H1 (cell line): ENCODE data around the gene ARHGAP27. TPM values are rescaled to one million over a fixed set of nuclear protein-coding genes. Genes with fewer than 3 reads are reported as not detected.

Experiments used
- CTCF ChIA-PET: fragments of 300-600 bp; sonication (Branson Sonifier 250); formaldehyde crosslinking; loops from one replicate; lab custom pipeline; 2021; ENCODE audit not compliant: partially characterized antibody; lab: Charles Lee
- POLR2A ChIA-PET: fragments of 300-600 bp; sonication (Branson Sonifier 250); formaldehyde crosslinking; loops from one replicate; lab custom pipeline; 2021; ENCODE audit warnings: inconsistent platforms; ENCODE audit not compliant: partially characterized antibody; lab: Charles Lee
- DNase-seq, 2 experiments: peaks; one replicate each; pipeline versions ENCODE4 v3.0.0 to v3.0.0-alpha.2; 2010 to 2022; ENCODE audit warnings: low spot score in 2 of 2, low read depth in 1 of 2, mixed read lengths in 1 of 2
- FAIRE-seq: peaks from 2 replicates; lab custom pipeline; 2011; peaks lifted over from hg19 to GRCh38; lab: Jason Lieb, UNC
- H2AFZ ChIP-seq: 2 replicates; pipeline ENCODE4 v1.8.1; 2012; ENCODE audit warnings: low read length, inconsistent platforms
- H2AK5ac ChIP-seq: 2 replicates; pipeline ENCODE4 v1.6.1; 2013; ENCODE audit warnings: low read depth, low read length
- H2BK120ac ChIP-seq: replicated peaks from 2 replicates; pipeline ENCODE3; 2013; ENCODE audit warnings: low read depth, low read length, inconsistent platforms
- H2BK12ac ChIP-seq: 2 replicates; pipeline ENCODE4 v1.6.1; 2013; ENCODE audit warnings: low read depth, low read length
- H2BK15ac ChIP-seq: 2 replicates; pipeline ENCODE4 v1.6.1; 2013; ENCODE audit warnings: low read length
- H2BK20ac ChIP-seq: 2 replicates; pipeline ENCODE4 v1.6.1; 2013; ENCODE audit warnings: low read length
- H2BK5ac ChIP-seq: 2 replicates; pipeline ENCODE4 v1.6.1; 2013; ENCODE audit warnings: low read depth, low read length
- H3K14ac ChIP-seq: 2 replicates; pipeline ENCODE4 v1.6.1; 2013; ENCODE audit warnings: inconsistent platforms; ENCODE audit not compliant: insufficient read length
- H3K18ac ChIP-seq: 2 replicates; pipeline ENCODE4 v1.6.1; 2013; ENCODE audit warnings: low read length; ENCODE audit errors: extremely low read depth
- H3K23ac ChIP-seq: 2 replicates; pipeline ENCODE4 v1.6.1; 2013; ENCODE audit warnings: inconsistent platforms; ENCODE audit not compliant: insufficient read length
- H3K23me2 ChIP-seq: 2 replicates; pipeline ENCODE4 v1.6.1; 2013; ENCODE audit warnings: low read depth, low read length
- H3K27ac ChIP-seq: 2 replicates; pipeline ENCODE4 v1.6.1; 2011; ENCODE audit warnings: low read depth, low read length, inconsistent platforms
- H3K27me3 ChIP-seq, 4 experiments: replicated peaks in 1 of 4; 1 replicate in 1 of 4; 2 replicates in 3 of 4; pipeline versions ENCODE4 v1.6.1 to v1.8.1; 2011 to 2013; ENCODE audit warnings: low read length in 3 of 4, mild to moderate bottlenecking in 3 of 4, inconsistent platforms in 2 of 4, mixed read lengths in 2 of 4, moderate library complexity in 1 of 4; ENCODE audit not compliant: control insufficient read depth in 3 of 4, insufficient read depth in 3 of 4; ENCODE audit errors: extremely low read depth in 1 of 4
- H3K36me3 ChIP-seq, 4 experiments: 2 replicates each; pipeline versions ENCODE4 v1.6.1 to v1.8.1; 2011 to 2013; ENCODE audit warnings: mild to moderate bottlenecking in 4 of 4, low read length in 3 of 4, moderate library complexity in 2 of 4, control low read depth in 1 of 4, inconsistent platforms in 1 of 4; ENCODE audit not compliant: insufficient read depth in 4 of 4, control insufficient read depth in 2 of 4
- H3K4ac ChIP-seq: replicated peaks from 2 replicates; pipeline ENCODE3; 2013; ENCODE audit warnings: low read length, low read depth, mixed read lengths, inconsistent platforms; ENCODE audit not compliant: insufficient read length
- H3K4me1 ChIP-seq, 4 experiments: replicated peaks in 1 of 4; 1 replicate in 1 of 4; 2 replicates in 3 of 4; pipeline versions ENCODE4 v1.6.1 to v1.8.1; 2011 to 2013; ENCODE audit warnings: low read length in 3 of 4, inconsistent platforms in 2 of 4, mixed read lengths in 1 of 4; ENCODE audit not compliant: insufficient read depth in 4 of 4, control insufficient read depth in 3 of 4
- H3K4me2 ChIP-seq, 2 experiments: 2 replicates each; pipeline versions ENCODE4 v1.6.1 to v1.8.1; 2011 to 2013; ENCODE audit warnings: low read depth in 2 of 2, low read length in 2 of 2, control low read depth in 1 of 2, inconsistent platforms in 1 of 2, mild to moderate bottlenecking in 1 of 2; ENCODE audit not compliant: insufficient read depth in 1 of 2
- H3K4me3 ChIP-seq, 4 experiments: fragments of 200-600, 300-600 bp in 1 of 4; sonication (generic), shearing (Covaris generic), sonication (Bioruptor Twin) in 1 of 4; 2 replicates each; pipeline versions ENCODE4 v1.5.1 to v1.8.1; 2011 to 2016; ENCODE audit warnings: low read length in 4 of 4, low read depth in 3 of 4, control low read depth in 2 of 4, inconsistent platforms in 2 of 4, mild to moderate bottlenecking in 2 of 4, mixed read lengths in 1 of 4, moderate library complexity in 1 of 4; ENCODE audit not compliant: insufficient read depth in 2 of 4; ENCODE audit errors: extremely low read depth in 1 of 4
- H3K56ac ChIP-seq: replicated peaks from 2 replicates; pipeline ENCODE3; 2013; ENCODE audit warnings: low read depth, mild to moderate bottlenecking, mixed read lengths, low read length, inconsistent platforms; ENCODE audit not compliant: insufficient read length
- H3K79me1 ChIP-seq: 2 replicates; pipeline ENCODE4 v1.6.1; 2013; ENCODE audit warnings: low read depth, low read length, control low read depth
- H3K79me2 ChIP-seq, 2 experiments: 2 replicates each; pipeline versions ENCODE4 v1.6.1 to v1.8.1; 2012 to 2013; ENCODE audit warnings: low read length in 2 of 2, mild to moderate bottlenecking in 2 of 2, inconsistent platforms in 1 of 2; ENCODE audit not compliant: insufficient read depth in 2 of 2, control insufficient read depth in 1 of 2
- H3K9ac ChIP-seq, 4 experiments: replicated peaks in 1 of 4; 1 replicate in 1 of 4; 2 replicates in 3 of 4; pipeline versions ENCODE4 v1.6.1 to v1.8.1; 2011 to 2013; ENCODE audit warnings: low read depth in 3 of 4, low read length in 3 of 4, control low read depth in 2 of 4, mild to moderate bottlenecking in 2 of 4, moderate library complexity in 2 of 4, inconsistent platforms in 1 of 4; ENCODE audit errors: extremely low read depth in 1 of 4
- H3K9me3 ChIP-seq, 2 experiments: 2 replicates each; pipeline versions ENCODE4 v1.6.1 to v1.8.1; 2012 to 2013; ENCODE audit warnings: mild to moderate bottlenecking in 2 of 2, moderate library complexity in 2 of 2, control low read depth in 1 of 2, inconsistent platforms in 1 of 2, low read depth in 1 of 2, low read length in 1 of 2, mixed read lengths in 1 of 2; ENCODE audit not compliant: insufficient read depth in 2 of 2
- H4K20me1 ChIP-seq, 2 experiments: replicated peaks in 1 of 2; 2 replicates each; pipeline versions ENCODE3 to v1.8.1; 2011 to 2013; ENCODE audit warnings: inconsistent platforms in 2 of 2, low read length in 2 of 2, mild to moderate bottlenecking in 1 of 2; ENCODE audit not compliant: insufficient read depth in 2 of 2, control insufficient read depth in 1 of 2
- H4K5ac ChIP-seq: 2 replicates; pipeline ENCODE4 v1.6.1; 2013; ENCODE audit warnings: low read length, low read depth, mixed read lengths, inconsistent platforms; ENCODE audit not compliant: insufficient read length
- H4K8ac ChIP-seq: 2 replicates; pipeline ENCODE4 v1.8.0; 2013; ENCODE audit warnings: mild to moderate bottlenecking, moderate library complexity, low read length, inconsistent platforms; ENCODE audit not compliant: insufficient read depth; ENCODE audit errors: extremely low read depth
- H4K91ac ChIP-seq: replicated peaks from 2 replicates; pipeline ENCODE3; 2013; ENCODE audit warnings: low read length, mixed read lengths, inconsistent platforms; ENCODE audit not compliant: insufficient read length
- EZH2 ChIP-seq: fragments of 200-600 bp; sonication (generic); IDR thresholded peaks from 2 replicates; pipeline ENCODE4 v1.7.1; 2012; ENCODE audit warnings: low read depth, mild to moderate bottlenecking, moderate library complexity, low read length, inconsistent platforms; ENCODE audit not compliant: severe bottlenecking
- RFX5 ChIP-seq: IDR thresholded peaks from 2 replicates; pipeline ENCODE4 v1.6.1; 2011; ENCODE audit warnings: low read depth, low read length, improper control_type of control experiment, borderline replicate concordance
- SIX5 ChIP-seq: IDR thresholded peaks from 2 replicates; pipeline ENCODE4 v1.6.1; 2011; ENCODE audit warnings: mild to moderate bottlenecking, low read depth, low read length
- WGBS, 2 experiments: shearing (Covaris generic) in 1 of 2; methylation state at CpG; one replicate each; pipeline versions ENCODE4 v1.1.6 to v1.1.7; 2013 to 2015; ENCODE audit warnings: low lambda C conversion rate in 2 of 2, mixed read lengths in 2 of 2, inconsistent platforms in 1 of 2, low coverage in 1 of 2, missing lambda C conversion rate in 1 of 2; ENCODE audit not compliant: insufficient replicate concordance in 2 of 2, insufficient coverage in 1 of 2, insufficient read length in 1 of 2; ENCODE audit errors: extremely low coverage in 1 of 2, missing lambda C conversion rate in 1 of 2; 5-methylcytosine and 5-hydroxymethylcytosine counted together
- polyA plus RNA-seq, 7 experiments: library from polyadenylated mRNA; depleted of rRNA in 3 of 7; stranded (reverse) in 5 of 7; unstranded in 2 of 7; fragments of >200 nt in 5 of 7; fragments of 200-250 nt in 2 of 7; gene quantifications; 1 replicate in 5 of 7; 2 replicates in 1 of 7; 4 replicates in 1 of 7; pipeline versions ENCODE4 v1.2.1 to v1.2.3, GENCODE V29; 2011 to 2013; ENCODE audit warnings: missing spikeins in 2 of 7, mixed read lengths in 2 of 7
- total RNA-seq: library from RNA; stranded (reverse); fragmentation: NEBNext Ultra II Directional; extraction: Animal tissue kit (Norgen Biotek cat#: 25700); gene quantifications from 2 replicates; pipeline ENCODE4 v1.2.1, GENCODE V29; 2021

ARHGAP27 gene
- total and polyA plus RNA-seq, 2 of the 8 experiments (the other 6 are each of a cell fraction or from before 2014, with no cell fraction given) = 11.6 to 13.1 TPM

- peak overlapping the region; percentile 63 to 92 for H3K4me2 ChIP-seq
- no peak for FAIRE-seq
- no peak overlapping the region for H4K5ac ChIP-seq
- H3K4me1 ChIP-seq = peaks cover 0 to 28% (median 13%) of the 10 kb centered on the region in 4 experiments; a peak in 6 of 7 replicates
- no peaks in the 10 kb centered on the region for H3K27me3 ChIP-seq
- no peak overlapping the region for H3K23ac ChIP-seq
- H3K4ac ChIP-seq = no peak overlapping the region
- H3K18ac ChIP-seq = no peak overlapping the region
- H2AK5ac ChIP-seq = no peak overlapping the region
- peaks cover 3% of the 10 kb centered on the region; the same call in 1 of the 2 replicates for H3K79me1 ChIP-seq
- no peak overlapping the region for H3K56ac ChIP-seq
- TF ChIP-seq SIX5 = no peak
- TF ChIP-seq RFX5 = no peak
- TF ChIP-seq EZH2 = peak; percentile 12
- TF ChIP-seq, all 59 proteins: peak for 1
- Histone ChIP-seq H2BK12ac (no peak overlapping the region), H3K27ac (no peak overlapping the region), H3K36me3 (peaks cover 0 to 5% (median 0%) of the 10 kb centered on the region in 4 experiments; a peak in 2 of 8 replicates), H2BK5ac (no peak overlapping the region), H3K79me2 (no peaks in the 10 kb centered on the region), H2BK20ac (no peak overlapping the region), H2AFZ (no peak overlapping the region), H3K14ac (no peak overlapping the region), H3K23me2 (peaks cover 2% of the 10 kb centered on the region; the same call in 1 of the 2 replicates), H4K91ac (no peak overlapping the region), H2BK120ac (no peak overlapping the region), H2BK15ac (no peak overlapping the region; the same call in 1 of the 2 replicates), H3K9ac (no peak overlapping the region; a peak in 1 of 7 replicates), H3K4me3 (peak overlapping the region; percentile 32 to 64 (median 48)), H4K20me1 (peaks cover 0 to 2% of the 10 kb centered on the region in 2 experiments), H3K9me3 (no peaks in the 10 kb centered on the region), H4K8ac (peak overlapping the region; percentile 96; the same call in 1 of the 2 replicates)
- WGBS, 2 experiments = 73% methylated on average over 7 of the region's 7 CpGs; no CpG with 5 or more reads in 1 of the 2 experiments
- DNase-seq = no peak
- CTCF ChIA-PET = interaction anchor here (1.0 to 4.8 kb wide), 4 partner anchors 10 to 129 kb away, joined by 3 to 39 read pairs (median 4); no protein-coding TSS in a partner anchor
- POLR2A ChIA-PET = interaction anchor here (1.0 kb wide), 1 partner anchor 18 kb away, joined by 3 read pairs; no protein-coding TSS in a partner anchor
Observed at GRCh38 chr17:45406107-45406506, 26.6 kb downstream of the ARHGAP27 start.
